Measurements from ENCODE around the gene SLC2A4RG. TPM values are rescaled to one million over a fixed set of nuclear protein-coding genes. Genes with fewer than 3 reads are reported as not detected.
A peak's percentile ranks its signal among the peaks of the same experiment; 100 is the strongest.

Gene SLC2A4RG
- polyA plus RNA-seq, 1 of the 3 experiments (the other 2 are of a cell fraction) = 90.9 TPM

DNA sequence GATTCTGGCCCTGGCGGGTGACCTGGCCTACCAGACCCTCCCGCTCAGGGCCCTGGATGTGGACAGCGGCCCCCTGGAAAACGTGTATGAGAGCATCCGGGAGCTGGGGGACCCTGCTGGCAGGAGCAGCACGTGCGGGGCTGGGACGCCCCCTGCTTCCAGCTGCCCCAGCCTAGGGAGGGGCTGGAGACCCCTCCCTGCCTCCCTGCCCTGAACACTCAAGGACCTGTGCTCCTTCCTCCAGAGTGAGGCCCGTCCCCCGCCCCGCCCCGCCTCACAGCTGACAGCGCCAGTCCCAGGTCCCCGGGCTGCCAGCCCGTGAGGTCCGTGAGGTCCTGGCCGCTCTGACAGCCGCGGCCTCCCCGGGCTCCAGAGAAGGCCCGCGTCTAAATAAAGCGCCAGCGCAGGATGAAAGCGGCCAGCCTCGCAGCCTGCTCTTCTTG lies 868 bp upstream of the SLC2A4RG start:
- no peaks in the 10 kb centered on the region for H3K9me3 ChIP-seq
- H3K27me3 ChIP-seq (ENCODE audit: insufficient read depth) = no peaks in the 10 kb centered on the region
- no peak overlapping the region for H3K4me3 ChIP-seq (ENCODE audit: low read depth in 2 of 2, low read length in 1 of 2)
- ChIA-PET POLR2A (interaction anchor here (1.1 to 1.2 kb wide), 2 partner anchors 16 to 31 kb away, joined by 3 to 4 read pairs; partner anchors contain the start of genes ARFRP1 and ZGPAT), CTCF (interaction anchor here (1.1 to 1.4 kb wide), 3 partner anchors 14 to 34 kb away, joined by 3 to 4 read pairs (median 4); partner anchors contain the start of genes ARFRP1 and ZGPAT)
- 93% methylated on average over 3 of the region's 26 CpGs for WGBS (ENCODE audit: low lambda C conversion rate)
- H3K9ac ChIP-seq = no peak overlapping the region
- peaks cover 13% of the 10 kb centered on the region for H3F3A ChIP-seq (replicated peaks; ENCODE audit: insufficient read depth)
- no peak overlapping the region for H2AFZ ChIP-seq (ENCODE audit: low read depth)
- peaks cover 16% of the 10 kb centered on the region for H4K20me1 ChIP-seq (ENCODE audit: insufficient read depth)
- H3K36me3 ChIP-seq (replicated peaks in 1 of 2; ENCODE audit: control insufficient read depth in 1 of 2, insufficient read depth in 2 of 2, low read length in 1 of 2) = peaks cover 6 to 34% of the 10 kb centered on the region in 2 experiments
- peak; percentile 78 for DNase-seq
- H3K79me2 ChIP-seq (ENCODE audit: insufficient read depth) = peaks cover 18% of the 10 kb centered on the region
- no peaks in the 10 kb centered on the region for H3K9me2 ChIP-seq
- H3K27ac ChIP-seq (ENCODE audit: low read depth in 2 of 2, low read length in 1 of 2) = peak overlapping the region in 1 of 2 experiments; percentile 85; a peak in 2 of 4 replicates
- H3K4me2 ChIP-seq = peak overlapping the region; percentile 65; the same call in 1 of the 2 replicates
- TF ChIP-seq, protein P1, sequence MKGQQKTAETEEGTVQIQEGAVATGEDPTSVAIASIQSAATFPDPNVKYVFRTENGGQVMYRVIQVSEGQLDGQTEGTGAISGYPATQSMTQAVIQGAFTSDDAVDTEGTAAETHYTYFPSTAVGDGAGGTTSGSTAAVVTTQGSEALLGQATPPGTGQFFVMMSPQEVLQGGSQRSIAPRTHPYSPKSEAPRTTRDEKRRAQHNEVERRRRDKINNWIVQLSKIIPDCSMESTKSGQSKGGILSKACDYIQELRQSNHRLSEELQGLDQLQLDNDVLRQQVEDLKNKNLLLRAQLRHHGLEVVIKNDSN (IDR thresholded peaks at IDR 0.05; ENCODE audit: borderline replicate concordance, low read depth) = no peak
- TF ChIP-seq EP300 (IDR thresholded peaks at IDR 0.05; ENCODE audit: borderline replicate concordance in 1 of 2, low read depth in 1 of 2, low read length in 1 of 2) (no peak), IRF3 (IDR thresholded peaks at IDR 0.05; ENCODE audit: low read depth, low read length) (no peak), TAF1 (IDR thresholded peaks at IDR 0.05; ENCODE audit: borderline replicate concordance, low read depth, low read length) (no peak)
- H3K4me1 ChIP-seq (ENCODE audit: control insufficient read depth in 1 of 2, insufficient read depth in 2 of 2, low read depth in 1 of 2, low read length in 1 of 2) = peaks cover 0 to 14% of the 10 kb centered on the region in 2 experiments; a peak in 1 of 4 replicates

DNA sequence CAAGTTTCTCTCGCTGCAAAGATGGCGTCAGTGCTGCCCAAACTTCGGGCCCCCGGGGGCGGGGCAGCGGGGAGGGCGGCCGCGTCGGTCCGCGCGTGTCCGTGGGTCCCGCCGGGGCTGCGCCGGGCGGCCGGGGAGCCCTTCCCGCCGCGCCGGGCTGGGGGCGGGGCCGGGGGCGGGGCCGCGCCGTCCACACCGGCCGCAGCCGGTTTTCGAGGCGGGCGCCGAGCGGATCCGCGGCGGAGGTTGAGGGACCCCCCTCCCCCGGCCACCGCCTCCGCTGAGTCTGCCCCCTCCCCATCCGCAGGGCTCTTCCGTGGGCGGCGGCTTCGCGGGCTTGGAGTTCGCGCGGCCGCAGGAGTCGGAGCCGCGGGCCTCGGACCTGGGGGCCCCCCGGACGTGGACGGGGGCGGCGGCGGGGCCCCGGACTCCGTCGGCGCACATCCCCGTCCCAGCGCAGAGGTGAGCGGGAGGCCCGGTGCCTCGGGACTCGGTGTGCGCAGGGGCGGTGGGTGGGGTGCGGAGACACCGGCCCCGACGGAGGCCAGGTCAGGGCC lies 572 bp downstream of the SLC2A4RG start:
- peak; percentile 87 for DNase-seq

More for the DNA sequence above, 572 bp downstream of the SLC2A4RG start:
- Histone ChIP-seq H3K79me2 (ENCODE audit: insufficient read depth) (peaks cover 18% of the 10 kb centered on the region), H3K9me3 (no peaks in the 10 kb centered on the region), H4K20me1 (ENCODE audit: insufficient read depth) (peaks cover 16% of the 10 kb centered on the region), H3K4me2 (peak overlapping the region; percentile 98), H3K9me2 (no peaks in the 10 kb centered on the region), H2AFZ (ENCODE audit: low read depth) (no peak overlapping the region), H3K4me1 (ENCODE audit: control insufficient read depth in 1 of 2, insufficient read depth in 2 of 2, low read depth in 1 of 2, low read length in 1 of 2) (peaks cover 0 to 14% of the 10 kb centered on the region in 2 experiments; a peak in 1 of 4 replicates), H3K9ac (peak overlapping the region; percentile 92), H3K4me3 (ENCODE audit: low read depth in 2 of 2, low read length in 1 of 2) (peak overlapping the region; percentile 81 to 95), H3K27me3 (ENCODE audit: insufficient read depth) (no peaks in the 10 kb centered on the region), H3K36me3 (replicated peaks in 1 of 2; ENCODE audit: control insufficient read depth in 1 of 2, insufficient read depth in 2 of 2, low read length in 1 of 2) (peaks cover 15 to 32% of the 10 kb centered on the region in 2 experiments), H3K27ac (ENCODE audit: low read depth in 2 of 2, low read length in 1 of 2) (peak overlapping the region; percentile 72 to 96), H3F3A (replicated peaks; ENCODE audit: insufficient read depth) (peaks cover 17% of the 10 kb centered on the region)
- TF ChIP-seq ELF1 (IDR thresholded peaks at IDR 0.05) (no peak), JUND (IDR thresholded peaks at IDR 0.05) (no peak), TAF1 (IDR thresholded peaks at IDR 0.05; ENCODE audit: borderline replicate concordance, low read depth, low read length) (0 out of 2 replicates have a peak, but pooled peaks have one; percentile 22), SMC3 (IDR thresholded peaks at IDR 0.05; ENCODE audit: low read depth, low read length) (no peak), NRF1 (IDR thresholded peaks at IDR 0.05; ENCODE audit: low read depth, low read length) (0 out of 2 replicates have a peak, but pooled peaks have one; percentile 25), SIN3A (IDR thresholded peaks at IDR 0.05; ENCODE audit: borderline replicate concordance, low read depth, low read length) (no peak), TEAD4 (IDR thresholded peaks at IDR 0.05; ENCODE audit: borderline replicate concordance, insufficient read depth) (no peak)
- TF ChIP-seq, protein P2, sequence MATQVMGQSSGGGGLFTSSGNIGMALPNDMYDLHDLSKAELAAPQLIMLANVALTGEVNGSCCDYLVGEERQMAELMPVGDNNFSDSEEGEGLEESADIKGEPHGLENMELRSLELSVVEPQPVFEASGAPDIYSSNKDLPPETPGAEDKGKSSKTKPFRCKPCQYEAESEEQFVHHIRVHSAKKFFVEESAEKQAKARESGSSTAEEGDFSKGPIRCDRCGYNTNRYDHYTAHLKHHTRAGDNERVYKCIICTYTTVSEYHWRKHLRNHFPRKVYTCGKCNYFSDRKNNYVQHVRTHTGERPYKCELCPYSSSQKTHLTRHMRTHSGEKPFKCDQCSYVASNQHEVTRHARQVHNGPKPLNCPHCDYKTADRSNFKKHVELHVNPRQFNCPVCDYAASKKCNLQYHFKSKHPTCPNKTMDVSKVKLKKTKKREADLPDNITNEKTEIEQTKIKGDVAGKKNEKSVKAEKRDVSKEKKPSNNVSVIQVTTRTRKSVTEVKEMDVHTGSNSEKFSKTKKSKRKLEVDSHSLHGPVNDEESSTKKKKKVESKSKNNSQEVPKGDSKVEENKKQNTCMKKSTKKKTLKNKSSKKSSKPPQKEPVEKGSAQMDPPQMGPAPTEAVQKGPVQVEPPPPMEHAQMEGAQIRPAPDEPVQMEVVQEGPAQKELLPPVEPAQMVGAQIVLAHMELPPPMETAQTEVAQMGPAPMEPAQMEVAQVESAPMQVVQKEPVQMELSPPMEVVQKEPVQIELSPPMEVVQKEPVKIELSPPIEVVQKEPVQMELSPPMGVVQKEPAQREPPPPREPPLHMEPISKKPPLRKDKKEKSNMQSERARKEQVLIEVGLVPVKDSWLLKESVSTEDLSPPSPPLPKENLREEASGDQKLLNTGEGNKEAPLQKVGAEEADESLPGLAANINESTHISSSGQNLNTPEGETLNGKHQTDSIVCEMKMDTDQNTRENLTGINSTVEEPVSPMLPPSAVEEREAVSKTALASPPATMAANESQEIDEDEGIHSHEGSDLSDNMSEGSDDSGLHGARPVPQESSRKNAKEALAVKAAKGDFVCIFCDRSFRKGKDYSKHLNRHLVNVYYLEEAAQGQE (IDR thresholded peaks at IDR 0.05; ENCODE audit: low read depth, low read length) = no peak
- TF ChIP-seq, protein P3, sequence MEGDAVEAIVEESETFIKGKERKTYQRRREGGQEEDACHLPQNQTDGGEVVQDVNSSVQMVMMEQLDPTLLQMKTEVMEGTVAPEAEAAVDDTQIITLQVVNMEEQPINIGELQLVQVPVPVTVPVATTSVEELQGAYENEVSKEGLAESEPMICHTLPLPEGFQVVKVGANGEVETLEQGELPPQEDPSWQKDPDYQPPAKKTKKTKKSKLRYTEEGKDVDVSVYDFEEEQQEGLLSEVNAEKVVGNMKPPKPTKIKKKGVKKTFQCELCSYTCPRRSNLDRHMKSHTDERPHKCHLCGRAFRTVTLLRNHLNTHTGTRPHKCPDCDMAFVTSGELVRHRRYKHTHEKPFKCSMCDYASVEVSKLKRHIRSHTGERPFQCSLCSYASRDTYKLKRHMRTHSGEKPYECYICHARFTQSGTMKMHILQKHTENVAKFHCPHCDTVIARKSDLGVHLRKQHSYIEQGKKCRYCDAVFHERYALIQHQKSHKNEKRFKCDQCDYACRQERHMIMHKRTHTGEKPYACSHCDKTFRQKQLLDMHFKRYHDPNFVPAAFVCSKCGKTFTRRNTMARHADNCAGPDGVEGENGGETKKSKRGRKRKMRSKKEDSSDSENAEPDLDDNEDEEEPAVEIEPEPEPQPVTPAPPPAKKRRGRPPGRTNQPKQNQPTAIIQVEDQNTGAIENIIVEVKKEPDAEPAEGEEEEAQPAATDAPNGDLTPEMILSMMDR (IDR thresholded peaks at IDR 0.05) = no peak
- WGBS (ENCODE audit: low lambda C conversion rate) = 20% methylated on average over 1 of the region's 80 CpGs
- CTCF ChIA-PET = interaction anchor here (0.8 to 1.7 kb wide), 5 partner anchors 9 to 202 kb away, joined by 3 to 9 read pairs (median 3); no protein-coding TSS in a partner anchor
- POLR2A ChIA-PET = interaction anchor here (0.6 to 1.3 kb wide), 6 partner anchors 10 to 240 kb away, joined by 3 to 7 read pairs (median 4); partner anchors contain the start of genes RTEL1 and TPD52L2

All from SK-N-SH (cell line).